ENCODE results near the gene COLEC11. TPM values are rescaled to one million over a fixed set of nuclear protein-coding genes. Genes with fewer than 3 reads are reported as not detected.
"Not testable (repeated sequence)": the region's sequence is repeated elsewhere in the genome, so short reads cannot be mapped to it uniquely, and the experiment has no call there.

COLEC11 gene
- total RNA-seq, 4 donors from 2014 or later: 2.8 to 20.5 (median 9.1) TPM

DNA sequence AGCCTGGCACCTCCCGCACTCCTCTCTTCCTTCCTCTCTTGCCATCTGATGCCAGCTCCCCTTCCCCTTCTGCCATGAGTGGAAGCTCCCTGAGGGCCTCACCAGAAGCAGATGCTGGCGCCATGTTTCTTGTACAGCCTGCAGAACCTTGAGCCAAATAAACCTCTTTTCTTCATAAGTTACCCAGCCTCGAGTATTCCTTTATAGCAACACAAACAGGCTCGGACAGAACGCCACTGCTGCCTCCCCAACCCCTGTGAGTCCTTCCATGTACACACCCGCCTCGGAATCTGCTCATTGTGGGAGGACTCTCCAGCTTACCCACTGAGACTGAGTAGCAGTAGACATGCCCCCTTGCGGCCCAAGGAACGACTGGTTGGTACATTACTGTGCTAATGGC lies 28.1 kb upstream of the COLEC11 start:
- no peak for DNase-seq
- H3K4me1 ChIP-seq: no peaks in the 10 kb centered on the region
- H3K27me3 ChIP-seq: no peaks in the 10 kb centered on the region
- WGBS, 2 donors: 91 to 93% methylated on average over 9 of the region's 9 CpGs
- no peaks in the 10 kb centered on the region for H3K36me3 ChIP-seq
- intact Hi-C loops (cut with DNase I): no loop called here
- H3K9me3 ChIP-seq: no peaks in the 10 kb centered on the region
- no peak overlapping the region for H3K4me3 ChIP-seq (replicated peaks in 1 of 3)
- no peak overlapping the region for H3K27ac ChIP-seq
- no peak for TF ChIP-seq POLR2A (IDR thresholded peaks at IDR 0.05)
- TF ChIP-seq, protein P1, sequence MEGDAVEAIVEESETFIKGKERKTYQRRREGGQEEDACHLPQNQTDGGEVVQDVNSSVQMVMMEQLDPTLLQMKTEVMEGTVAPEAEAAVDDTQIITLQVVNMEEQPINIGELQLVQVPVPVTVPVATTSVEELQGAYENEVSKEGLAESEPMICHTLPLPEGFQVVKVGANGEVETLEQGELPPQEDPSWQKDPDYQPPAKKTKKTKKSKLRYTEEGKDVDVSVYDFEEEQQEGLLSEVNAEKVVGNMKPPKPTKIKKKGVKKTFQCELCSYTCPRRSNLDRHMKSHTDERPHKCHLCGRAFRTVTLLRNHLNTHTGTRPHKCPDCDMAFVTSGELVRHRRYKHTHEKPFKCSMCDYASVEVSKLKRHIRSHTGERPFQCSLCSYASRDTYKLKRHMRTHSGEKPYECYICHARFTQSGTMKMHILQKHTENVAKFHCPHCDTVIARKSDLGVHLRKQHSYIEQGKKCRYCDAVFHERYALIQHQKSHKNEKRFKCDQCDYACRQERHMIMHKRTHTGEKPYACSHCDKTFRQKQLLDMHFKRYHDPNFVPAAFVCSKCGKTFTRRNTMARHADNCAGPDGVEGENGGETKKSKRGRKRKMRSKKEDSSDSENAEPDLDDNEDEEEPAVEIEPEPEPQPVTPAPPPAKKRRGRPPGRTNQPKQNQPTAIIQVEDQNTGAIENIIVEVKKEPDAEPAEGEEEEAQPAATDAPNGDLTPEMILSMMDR (IDR thresholded peaks at IDR 0.05): no peak

DNA sequence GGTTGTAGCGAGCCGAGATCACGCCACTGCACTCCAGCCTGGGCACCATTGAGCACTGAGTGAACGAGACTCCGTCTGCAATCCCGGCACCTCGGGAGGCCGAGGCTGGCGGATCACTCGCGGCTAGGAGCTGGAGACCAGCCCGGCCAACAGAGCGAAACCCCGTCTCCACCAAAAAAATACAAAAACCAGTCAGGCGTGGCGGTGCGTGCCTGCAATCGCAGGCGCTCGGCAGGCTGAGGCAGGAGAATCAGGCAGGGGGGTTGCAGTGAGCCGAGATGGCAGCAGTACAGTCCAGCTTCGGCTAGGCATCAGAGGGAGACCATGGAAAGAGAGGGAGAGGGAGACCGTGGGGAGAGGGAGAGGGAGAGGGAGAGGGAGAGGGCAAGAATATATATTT lies 25.3 kb upstream of the COLEC11 start:
- H3K9me3 ChIP-seq; H3K27me3 ChIP-seq; intact Hi-C loops (cut with DNase I); H3K4me3 ChIP-seq (replicated peaks in 1 of 3); H3K36me3 ChIP-seq; H3K4me1 ChIP-seq: not testable (repeated sequence)
- H3K27ac ChIP-seq: peak overlapping the region in 1 of 3 donors; percentile 52
- 50 to 53% methylated on average over 12 to 15 of the region's 23 CpGs for WGBS, 2 donors
- DNase-seq: peak; percentile 67 to 80

DNA sequence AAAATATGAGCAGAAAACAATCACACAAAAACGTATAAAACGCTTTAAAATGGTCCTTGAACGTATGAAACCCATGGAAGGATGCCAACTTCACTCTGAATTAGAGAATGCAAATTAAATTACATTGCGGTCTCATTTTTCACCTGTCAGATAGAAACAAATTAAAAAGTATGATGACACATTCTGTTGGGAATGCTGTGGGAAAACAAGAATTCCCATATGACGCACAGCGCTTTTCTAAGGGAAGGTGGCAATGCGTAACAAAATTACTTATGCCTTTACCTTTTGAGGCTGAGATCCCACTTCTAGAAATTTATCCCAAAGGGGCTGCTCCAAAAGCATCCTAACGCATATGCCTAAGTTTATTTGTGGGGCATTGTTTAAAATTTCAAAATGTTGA lies 23.6 kb upstream of the COLEC11 start:
- WGBS, 2 donors: 87% methylated on average over 8 of the region's 8 CpGs
- Histone ChIP-seq H3K4me1 (peaks cover 6 to 11% of the 10 kb centered on the region in 2 donors), H3K4me3 (replicated peaks in 1 of 3) (no peak overlapping the region), H3K27me3 (no peaks in the 10 kb centered on the region), H3K9me3 (no peaks in the 10 kb centered on the region), H3K36me3 (no peaks in the 10 kb centered on the region), H3K27ac (no peak overlapping the region)
- intact Hi-C loops (cut with DNase I): no loop called here
- TF ChIP-seq, protein P1 (IDR thresholded peaks at IDR 0.05): no peak
- no peak for TF ChIP-seq POLR2A (IDR thresholded peaks at IDR 0.05)
- DNase-seq: no peak

DNA sequence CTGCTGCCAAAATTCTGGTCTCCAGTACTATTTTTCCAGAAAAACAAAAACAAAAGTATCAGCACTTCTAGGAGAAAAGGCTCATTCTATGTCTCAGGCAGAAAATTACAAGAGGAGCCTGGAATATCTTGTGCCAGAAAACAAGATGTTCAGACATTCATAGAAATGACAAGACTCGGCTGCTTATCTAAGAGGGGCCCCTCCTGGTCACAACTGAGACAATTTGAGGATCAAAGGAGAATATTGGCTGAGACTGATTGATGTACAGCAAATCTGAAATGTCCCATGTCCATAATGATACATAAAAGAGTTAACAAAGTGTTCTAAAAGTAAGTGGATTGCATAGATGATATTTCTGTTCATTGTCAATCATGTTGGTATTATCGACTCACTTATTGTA lies 22.3 kb upstream of the COLEC11 start:
- Histone ChIP-seq H3K36me3 (peaks cover 0 to 12% of the 10 kb centered on the region in 2 donors), H3K4me3 (replicated peaks in 1 of 3) (no peak overlapping the region), H3K4me1 (peaks cover 12% of the 10 kb centered on the region in 2 donors), H3K27me3 (no peaks in the 10 kb centered on the region), H3K9me3 (no peaks in the 10 kb centered on the region), H3K27ac (no peak overlapping the region)
- WGBS, 2 donors: 75 to 85% methylated on average over 2 of the region's 2 CpGs
- DNase-seq: no peak
- TF ChIP-seq, protein P1 (IDR thresholded peaks at IDR 0.05): no peak
- TF ChIP-seq POLR2A (IDR thresholded peaks at IDR 0.05): no peak
- intact Hi-C loops (cut with DNase I): no loop called here

DNA sequence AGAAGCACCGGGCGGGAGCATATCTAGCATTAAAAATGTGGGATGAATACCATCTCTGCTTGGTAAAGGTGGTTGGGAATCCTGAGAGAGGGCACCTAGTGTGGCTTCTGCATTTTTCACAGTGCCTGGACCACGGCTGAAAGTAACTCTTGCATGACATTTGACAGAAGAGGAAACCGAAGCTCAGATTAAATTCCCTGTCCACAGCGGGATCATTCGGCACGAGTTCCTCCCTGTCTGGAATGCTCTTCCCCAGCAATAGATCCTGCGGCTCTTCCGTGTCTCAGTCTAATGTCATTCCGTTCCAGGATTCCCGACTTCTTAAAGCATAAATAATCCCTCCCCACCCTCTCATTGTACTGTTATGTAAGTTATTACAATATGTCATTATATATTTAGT lies 20.8 kb upstream of the COLEC11 start:
- no peak for TF ChIP-seq POLR2A (IDR thresholded peaks at IDR 0.05)
- TF ChIP-seq, protein P1 (IDR thresholded peaks at IDR 0.05): no peak
- Histone ChIP-seq H3K4me3 (replicated peaks in 1 of 3) (no peak overlapping the region), H3K27ac (no peak overlapping the region), H3K27me3 (no peaks in the 10 kb centered on the region), H3K9me3 (no peaks in the 10 kb centered on the region), H3K36me3 (peaks cover 7 to 25% of the 10 kb centered on the region in 2 donors), H3K4me1 (peaks cover 24 to 25% of the 10 kb centered on the region in 2 donors)
- 95% methylated on average over 11 of the region's 11 CpGs for WGBS, 2 donors
- DNase-seq: no peak
- intact Hi-C loops (cut with DNase I): no loop called here
